HG03571 (cell line): ENCODE results near the gene TCF7L2.

Experiments used
- ATAC-seq: cut with Tn5 transposase; IDR thresholded peaks from one replicate; pipeline ENCODE4 v1.9.1; 2021; ENCODE audit not compliant: unreplicated experiment

TCF7L2 gene

GRCh38 chr10:113020838-113021237 is 70.8 kb downstream of the TCF7L2 start:
- no peak for ATAC-seq

GRCh38 chr10:113021268-113022040 is 71.4 kb downstream of the TCF7L2 start:
- no peak for ATAC-seq

- ATAC-seq, result no peak
Observed at GRCh38 chr10:113022265-113022664, 72.2 kb downstream of the TCF7L2 start.

GRCh38 chr10:113023017-113023416 is 73.0 kb downstream of the TCF7L2 start:
- ATAC-seq, result no peak

- no peak for ATAC-seq
Observed at GRCh38 chr10:113024930-113025329, 74.9 kb downstream of the TCF7L2 start.

- ATAC-seq, result no peak
Observed at GRCh38 chr10:113025487-113025886, 75.4 kb downstream of the TCF7L2 start.

- no peak for ATAC-seq
Observed at GRCh38 chr10:113026679-113027078, 76.6 kb downstream of the TCF7L2 start.

GRCh38 chr10:113027230-113027573 is 77.2 kb downstream of the TCF7L2 start:
- ATAC-seq, result no peak

GRCh38 chr10:113027574-113028455 is 77.8 kb downstream of the TCF7L2 start:
- no peak for ATAC-seq

- ATAC-seq, result no peak
Observed at GRCh38 chr10:113028456-113029440, 78.7 kb downstream of the TCF7L2 start.

GRCh38 chr10:113030453-113030852 is 80.4 kb downstream of the TCF7L2 start:
- ATAC-seq, result no peak

- ATAC-seq, result no peak
Observed at GRCh38 chr10:113031147-113031546, 81.1 kb downstream of the TCF7L2 start.

- ATAC-seq, result no peak
Observed at GRCh38 chr10:113033991-113034390, 83.9 kb downstream of the TCF7L2 start.

- ATAC-seq, result no peak
Observed at GRCh38 chr10:113035732-113036312, 85.8 kb downstream of the TCF7L2 start.

- no peak for ATAC-seq
Observed at GRCh38 chr10:113036619-113037018, 86.6 kb downstream of the TCF7L2 start.

- ATAC-seq, result no peak
Observed at GRCh38 chr10:113037218-113037617, 87.2 kb downstream of the TCF7L2 start.

GRCh38 chr10:113038183-113038582 is 88.1 kb downstream of the TCF7L2 start:
- ATAC-seq, result no peak

- no peak for ATAC-seq
Observed at GRCh38 chr10:113038985-113039384, 88.9 kb downstream of the TCF7L2 start.

- no peak for ATAC-seq
Observed at GRCh38 chr10:113041324-113041723, 91.3 kb downstream of the TCF7L2 start.

- no peak for ATAC-seq
Observed at GRCh38 chr10:113041841-113042750, 92.0 kb downstream of the TCF7L2 start.
